ENCODE measurements around the gene SLC7A14. TPM values are rescaled to one million over a fixed set of nuclear protein-coding genes. Genes with fewer than 3 reads are reported as not detected.

SLC7A14 gene
- total RNA-seq, 1 donor from 2014 or later = 0.23 TPM

DNA sequence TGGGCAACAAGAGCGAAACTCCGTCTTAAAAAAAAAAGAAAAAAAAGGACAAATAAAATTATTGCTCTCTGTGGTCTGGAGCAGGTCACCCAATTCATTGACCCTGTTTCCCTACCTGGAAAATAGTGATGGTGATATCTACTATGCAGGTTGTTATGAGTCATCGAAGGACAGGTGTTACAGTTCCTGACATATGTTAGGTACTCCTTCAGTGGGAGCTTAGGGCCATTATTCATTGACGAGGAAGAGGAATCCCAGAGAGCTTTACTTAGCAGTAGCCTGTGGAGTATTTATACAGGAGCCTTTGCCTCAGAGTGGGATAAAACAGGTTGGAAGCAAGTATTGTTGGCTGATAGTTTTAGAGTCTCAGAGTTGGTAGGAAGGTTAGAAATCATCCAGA is 74.5 kb downstream of the SLC7A14 start:
- DNase-seq (ENCODE audit: low read depth) = no peak
- H3K79me2 ChIP-seq (ENCODE audit: insufficient read depth, low read length) = no peaks in the 10 kb centered on the region
- Mint-ChIP-seq H3K4me1 (ENCODE audit: low read depth, unreplicated experiment) (peaks cover 9% of the 10 kb centered on the region), H3K4me3 (ENCODE audit: unreplicated experiment) (no peak overlapping the region), H3K36me3 (ENCODE audit: low read depth, unreplicated experiment) (peaks cover 2% of the 10 kb centered on the region), H3K27ac (ENCODE audit: unreplicated experiment) (no peak overlapping the region), H3K9me3 (ENCODE audit: unreplicated experiment) (peaks cover 4% of the 10 kb centered on the region), H3K27me3 (ENCODE audit: low read depth, unreplicated experiment) (peaks cover 5% of the 10 kb centered on the region)
- no peaks in the 10 kb centered on the region for H4K20me1 ChIP-seq (ENCODE audit: insufficient read depth, low read length)
- no peaks in the 10 kb centered on the region for H3K9me3 ChIP-seq (ENCODE audit: insufficient read depth, low read depth, low read length)
- H3K27ac ChIP-seq (ENCODE audit: low read depth, low read length) = no peak overlapping the region
- TF ChIP-seq CTCF (IDR thresholded peaks at IDR 0.05; ENCODE audit: insufficient read depth, low read depth, low read length) (no peak), EZH2 (IDR thresholded peaks at IDR 0.05; ENCODE audit: insufficient read depth, low read length) (no peak)
- H3K4me1 ChIP-seq (ENCODE audit: insufficient read depth, low read length) = no peaks in the 10 kb centered on the region
- no peak overlapping the region for H3K9ac ChIP-seq (ENCODE audit: low read length)
- no peak overlapping the region for H3K4me2 ChIP-seq (ENCODE audit: low read length)
- H3K27me3 ChIP-seq (ENCODE audit: insufficient read depth, low read length) = peaks cover 4% of the 10 kb centered on the region
- H2AFZ ChIP-seq (ENCODE audit: low read depth, low read length) = no peak overlapping the region
- no peak overlapping the region for H3K4me3 ChIP-seq (ENCODE audit: insufficient read depth, low read depth, low read length)
- no peaks in the 10 kb centered on the region for H3K36me3 ChIP-seq (ENCODE audit: insufficient read depth, low read length)
- no peak for FAIRE-seq

DNA sequence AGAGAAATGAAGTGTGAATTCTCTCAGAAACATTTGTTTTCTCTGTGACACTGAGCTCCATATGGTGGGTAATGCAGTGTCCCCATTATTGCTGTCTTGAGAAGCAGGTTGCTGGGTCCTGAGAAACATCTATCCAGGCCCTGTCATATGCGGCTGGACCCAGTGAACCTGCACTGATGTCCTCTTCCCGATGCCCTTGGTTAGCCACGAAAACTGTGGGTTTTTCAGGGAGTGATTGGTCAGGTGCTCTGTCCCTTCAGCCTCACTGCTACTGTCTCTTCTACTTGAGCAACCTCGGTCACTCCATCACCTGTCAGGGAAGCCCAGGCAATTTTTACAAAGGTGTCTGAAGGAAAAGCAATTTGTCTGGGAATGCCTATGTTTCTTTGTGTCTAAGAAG is 77.0 kb downstream of the SLC7A14 start:
- Histone ChIP-seq H3K4me2 (ENCODE audit: low read length) (no peak overlapping the region), H3K9ac (ENCODE audit: low read length) (no peak overlapping the region), H3K9me3 (ENCODE audit: insufficient read depth, low read depth, low read length) (no peaks in the 10 kb centered on the region), H4K20me1 (ENCODE audit: insufficient read depth, low read length) (no peaks in the 10 kb centered on the region), H3K36me3 (ENCODE audit: insufficient read depth, low read length) (no peaks in the 10 kb centered on the region), H3K27me3 (ENCODE audit: insufficient read depth, low read length) (peaks cover 2% of the 10 kb centered on the region), H3K27ac (ENCODE audit: low read depth, low read length) (no peak overlapping the region), H3K4me3 (ENCODE audit: insufficient read depth, low read depth, low read length) (no peak overlapping the region), H3K4me1 (ENCODE audit: insufficient read depth, low read length) (no peaks in the 10 kb centered on the region), H2AFZ (ENCODE audit: low read depth, low read length) (no peak overlapping the region), H3K79me2 (ENCODE audit: insufficient read depth, low read length) (no peaks in the 10 kb centered on the region)
- H3K4me1 Mint-ChIP-seq (ENCODE audit: low read depth, unreplicated experiment) = peaks cover 11% of the 10 kb centered on the region
- peaks cover 5% of the 10 kb centered on the region for H3K27me3 Mint-ChIP-seq (ENCODE audit: low read depth, unreplicated experiment)
- FAIRE-seq (no peak), DNase-seq (ENCODE audit: low read depth) (no peak)
- TF ChIP-seq EZH2 (IDR thresholded peaks at IDR 0.05; ENCODE audit: insufficient read depth, low read length) (no peak), CTCF (IDR thresholded peaks at IDR 0.05; ENCODE audit: insufficient read depth, low read depth, low read length) (no peak)
- no peak overlapping the region for H3K27ac Mint-ChIP-seq (ENCODE audit: unreplicated experiment)
- H3K9me3 Mint-ChIP-seq (ENCODE audit: unreplicated experiment) = peaks cover 4% of the 10 kb centered on the region
- no peak overlapping the region for H3K4me3 Mint-ChIP-seq (ENCODE audit: unreplicated experiment)
- H3K36me3 Mint-ChIP-seq (ENCODE audit: low read depth, unreplicated experiment) = peaks cover 2% of the 10 kb centered on the region

DNA sequence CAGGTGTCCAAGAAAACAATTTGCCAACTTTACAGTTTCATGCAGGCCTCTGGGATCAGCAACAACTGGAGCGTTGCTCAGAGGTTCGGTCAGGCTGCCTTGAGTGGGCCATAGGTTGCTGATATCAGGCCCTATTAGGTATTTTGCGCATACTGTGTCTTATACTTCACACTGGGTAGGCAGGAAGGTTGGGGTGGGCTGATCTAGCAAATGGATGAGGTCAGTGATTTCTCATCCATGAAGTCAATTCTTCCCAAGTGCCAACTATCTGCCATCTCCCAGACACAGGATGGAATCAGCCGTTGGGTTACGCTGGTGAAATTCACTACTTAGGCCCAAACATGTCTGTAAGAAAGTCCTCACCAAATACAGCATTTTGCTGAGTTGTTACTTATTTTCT is 77.6 kb downstream of the SLC7A14 start:
- H3K36me3 Mint-ChIP-seq (ENCODE audit: low read depth, unreplicated experiment) = peaks cover 2% of the 10 kb centered on the region
- peaks cover 2% of the 10 kb centered on the region for H3K27me3 ChIP-seq (ENCODE audit: insufficient read depth, low read length)
- H3K27ac Mint-ChIP-seq (ENCODE audit: unreplicated experiment) = no peak overlapping the region
- no peaks in the 10 kb centered on the region for H3K36me3 ChIP-seq (ENCODE audit: insufficient read depth, low read length)
- peaks cover 5% of the 10 kb centered on the region for H3K27me3 Mint-ChIP-seq (ENCODE audit: low read depth, unreplicated experiment)
- H3K4me1 Mint-ChIP-seq (ENCODE audit: low read depth, unreplicated experiment) = peaks cover 11% of the 10 kb centered on the region
- H3K9ac ChIP-seq (ENCODE audit: low read length) = no peak overlapping the region
- H3K4me3 ChIP-seq (ENCODE audit: insufficient read depth, low read depth, low read length) = no peak overlapping the region
- no peak for FAIRE-seq
- no peak for TF ChIP-seq CTCF (IDR thresholded peaks at IDR 0.05; ENCODE audit: insufficient read depth, low read depth, low read length)
- no peak for TF ChIP-seq EZH2 (IDR thresholded peaks at IDR 0.05; ENCODE audit: insufficient read depth, low read length)
- no peak overlapping the region for H3K4me3 Mint-ChIP-seq (ENCODE audit: unreplicated experiment)
- no peaks in the 10 kb centered on the region for H3K9me3 ChIP-seq (ENCODE audit: insufficient read depth, low read depth, low read length)
- no peak for DNase-seq (ENCODE audit: low read depth)
- no peaks in the 10 kb centered on the region for H3K4me1 ChIP-seq (ENCODE audit: insufficient read depth, low read length)
- no peak overlapping the region for H3K4me2 ChIP-seq (ENCODE audit: low read length)
- no peak overlapping the region for H3K27ac ChIP-seq (ENCODE audit: low read depth, low read length)
- no peaks in the 10 kb centered on the region for H4K20me1 ChIP-seq (ENCODE audit: insufficient read depth, low read length)
- peaks cover 4% of the 10 kb centered on the region for H3K9me3 Mint-ChIP-seq (ENCODE audit: unreplicated experiment)
- no peaks in the 10 kb centered on the region for H3K79me2 ChIP-seq (ENCODE audit: insufficient read depth, low read length)
- no peak overlapping the region for H2AFZ ChIP-seq (ENCODE audit: low read depth, low read length)
